Panc1 (cell line): ENCODE data around the gene CACNA2D4. TPM values are rescaled to one million over a fixed set of nuclear protein-coding genes. Genes with fewer than 3 reads are reported as not detected.

Experiments used
- ATAC-seq: fragments of 200-7000 bp; cut with Tn5 transposase; 2 replicates; pipeline ENCODE4 v1.9.1; 2020; ENCODE audit warnings: mild to moderate bottlenecking, moderate library complexity
- BruUV-seq: library from RNA; stranded (reverse); fragments of 400-500 nt; replicated peaks from 2 replicates; lab custom pipeline; 2021; lab: Mats Ljungman, UMichigan
- CTCF ChIA-PET: fragments of 300-600 bp; sonication (Branson Sonifier 250); formaldehyde crosslinking; loops from one replicate; lab custom pipeline; 2022; ENCODE audit warnings: antibody characterized with exemption; lab: Charles Lee
- POLR2A ChIA-PET: fragments of 300-600 bp; sonication (Branson Sonifier 250); formaldehyde crosslinking; loops from one replicate; lab custom pipeline; 2022; ENCODE audit warnings: antibody characterized with exemption; lab: Charles Lee
- DNase-seq: peaks from one replicate; pipeline ENCODE4 v3.0.0-alpha.2; 2010; ENCODE audit warnings: low read depth, low spot score
- H3K27ac ChIP-seq: 2 replicates; pipeline ENCODE4 v1.5.1; 2011; ENCODE audit warnings: mild to moderate bottlenecking, low read length, inconsistent platforms
- H3K27me3 ChIP-seq: fragments of 200-500 bp; sonication (Bioruptor generic); 2 replicates; pipeline ENCODE4 v1.6.0; 2014; ENCODE audit warnings: low read length, inconsistent platforms; ENCODE audit not compliant: control insufficient read depth, insufficient read depth
- H3K36me3 ChIP-seq: fragments of 200-500 bp; sonication (Bioruptor generic); 2 replicates; pipeline ENCODE4 v1.5.1; 2014; ENCODE audit warnings: inconsistent platforms, mild to moderate bottlenecking, low read length, moderate library complexity; ENCODE audit not compliant: control insufficient read depth, insufficient read depth
- H3K4me1 ChIP-seq: 2 replicates; pipeline ENCODE4 v1.5.1; 2011; ENCODE audit warnings: inconsistent platforms, mild to moderate bottlenecking, low read length, moderate library complexity; ENCODE audit not compliant: control insufficient read depth, insufficient read depth
- H3K4me3 ChIP-seq, 2 experiments: 2 replicates each; pipeline ENCODE4 v1.5.1; 2011 to 2012; ENCODE audit warnings: low read depth in 2 of 2, low read length in 2 of 2, mild to moderate bottlenecking in 2 of 2, inconsistent platforms in 1 of 2, moderate library complexity in 1 of 2
- H3K9me3 ChIP-seq: fragments of 200-500 bp; sonication (Bioruptor generic); 2 replicates; pipeline ENCODE4 v1.5.1; 2014; ENCODE audit warnings: low read depth, mild to moderate bottlenecking, inconsistent platforms, low read length, moderate library complexity; ENCODE audit not compliant: control insufficient read depth, insufficient read depth
- POLR2AphosphoS5 ChIP-seq: IDR thresholded peaks from 2 replicates; pipeline ENCODE4 v1.6.1; 2012; ENCODE audit warnings: mild to moderate bottlenecking, low read depth, low read length, moderate library complexity
- SIN3A ChIP-seq: IDR thresholded peaks from 2 replicates; pipeline ENCODE4 v1.6.1; 2012; ENCODE audit warnings: low read depth, mild to moderate bottlenecking, low read length, moderate library complexity, borderline replicate concordance; ENCODE audit not compliant: insufficient read depth
- TCF7L2 ChIP-seq: IDR thresholded peaks from 2 replicates; pipeline ENCODE4 v1.6.1; 2011; ENCODE audit warnings: mild to moderate bottlenecking, low read depth, low read length, inconsistent platforms
- in situ Hi-C: cut with HindIII; loops from 2 replicates; pipeline ENCODE4 v1.10.0; 2016; ENCODE audit warnings: low sequenced_read_pairs, low pct_unique_long_range_greater_than_20kb
- intact Hi-C: fragments of 100-400 bp; cut with micrococcal nuclease; formaldehyde crosslinking; loops from one replicate; pipeline ENCODE4 v1.10.0; 2022; ENCODE audit not compliant: unreplicated experiment
- total RNA-seq: library from RNA; stranded (reverse); gene quantifications from one replicate; pipeline ENCODE4 v1.2.1, GENCODE V29; 2021; ENCODE audit not compliant: unreplicated experiment
- TF ChIP-seq, protein P1 (sequence below): fragments of 450-650 bp; IDR thresholded peaks from 2 replicates; pipeline ENCODE4 v1.5.1; 2017; ENCODE audit warnings: mild to moderate bottlenecking
- TF ChIP-seq, protein P2 (sequence below), 2 experiments: IDR thresholded peaks; 2 replicates each; pipeline ENCODE4 v1.6.1; 2011 to 2012; ENCODE audit warnings: low read depth in 2 of 2, control low read depth in 1 of 2, low read length in 1 of 2, mild to moderate bottlenecking in 1 of 2, moderate library complexity in 1 of 2; ENCODE audit not compliant: insufficient read depth in 1 of 2

Gene CACNA2D4
- total RNA-seq, 1 experiment from 2014 or later, result 0.15 TPM

DNA sequence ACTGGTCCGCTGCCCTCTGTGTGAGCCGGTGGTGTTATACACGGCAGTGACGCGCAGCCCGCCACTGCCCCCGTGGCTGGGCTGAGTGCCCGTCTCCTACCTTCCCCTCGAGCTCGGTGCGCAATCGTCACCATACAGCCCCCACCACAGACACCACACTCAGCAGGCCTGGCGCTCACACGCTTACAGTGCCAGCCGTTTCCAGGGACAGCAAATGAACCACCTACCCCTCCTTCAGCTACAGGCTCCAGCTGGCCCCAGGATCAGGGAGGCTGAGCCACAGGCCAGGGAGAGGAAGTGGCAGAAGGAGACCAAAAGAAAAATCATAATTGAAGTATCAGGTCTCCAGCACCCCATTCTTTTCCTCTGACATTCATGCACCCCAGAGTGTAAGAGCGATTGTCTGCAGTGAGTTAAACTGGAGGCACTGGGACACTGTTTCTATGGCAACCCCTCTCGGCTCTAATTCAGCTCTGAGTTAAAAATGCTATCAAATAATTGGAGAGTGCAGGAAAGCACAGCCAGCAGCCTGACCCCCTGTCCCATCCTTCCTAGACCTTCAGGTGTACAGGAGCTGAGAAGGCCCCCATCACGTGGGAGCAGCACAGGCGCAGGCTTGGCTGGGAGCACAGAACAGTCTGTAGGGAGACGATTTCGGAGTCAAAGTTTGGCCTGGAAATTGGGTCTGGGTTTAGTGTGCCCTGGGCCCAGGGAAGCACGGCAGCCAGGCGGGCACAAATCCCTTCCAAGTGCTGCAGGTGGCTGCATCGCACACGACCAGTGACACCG lies 80.1 kb downstream of the CACNA2D4 start:
- in situ Hi-C loops, result no loop called here
- CTCF ChIA-PET, result no interaction called here
- intact Hi-C loops, result no loop called here
- POLR2A ChIA-PET, result no interaction called here
- ATAC-seq (peak; percentile 25; the same call in 1 of the 2 replicates), DNase-seq (no peak)
- Histone ChIP-seq H3K27me3 (no peaks in the 10 kb centered on the region), H3K9me3 (no peaks in the 10 kb centered on the region), H3K4me3 (no peak overlapping the region), H3K4me1 (peaks cover 4% of the 10 kb centered on the region; the same call in 1 of the 2 replicates), H3K36me3 (no peaks in the 10 kb centered on the region), H3K27ac (no peak overlapping the region)
- BruUV-seq, result no TSS peak
- no peak for TF ChIP-seq POLR2AphosphoS5
- TF ChIP-seq, protein P1, sequence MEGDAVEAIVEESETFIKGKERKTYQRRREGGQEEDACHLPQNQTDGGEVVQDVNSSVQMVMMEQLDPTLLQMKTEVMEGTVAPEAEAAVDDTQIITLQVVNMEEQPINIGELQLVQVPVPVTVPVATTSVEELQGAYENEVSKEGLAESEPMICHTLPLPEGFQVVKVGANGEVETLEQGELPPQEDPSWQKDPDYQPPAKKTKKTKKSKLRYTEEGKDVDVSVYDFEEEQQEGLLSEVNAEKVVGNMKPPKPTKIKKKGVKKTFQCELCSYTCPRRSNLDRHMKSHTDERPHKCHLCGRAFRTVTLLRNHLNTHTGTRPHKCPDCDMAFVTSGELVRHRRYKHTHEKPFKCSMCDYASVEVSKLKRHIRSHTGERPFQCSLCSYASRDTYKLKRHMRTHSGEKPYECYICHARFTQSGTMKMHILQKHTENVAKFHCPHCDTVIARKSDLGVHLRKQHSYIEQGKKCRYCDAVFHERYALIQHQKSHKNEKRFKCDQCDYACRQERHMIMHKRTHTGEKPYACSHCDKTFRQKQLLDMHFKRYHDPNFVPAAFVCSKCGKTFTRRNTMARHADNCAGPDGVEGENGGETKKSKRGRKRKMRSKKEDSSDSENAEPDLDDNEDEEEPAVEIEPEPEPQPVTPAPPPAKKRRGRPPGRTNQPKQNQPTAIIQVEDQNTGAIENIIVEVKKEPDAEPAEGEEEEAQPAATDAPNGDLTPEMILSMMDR, result no peak
- TF ChIP-seq SIN3A, result no peak
- TF ChIP-seq TCF7L2, result no peak
- TF ChIP-seq, protein P2, sequence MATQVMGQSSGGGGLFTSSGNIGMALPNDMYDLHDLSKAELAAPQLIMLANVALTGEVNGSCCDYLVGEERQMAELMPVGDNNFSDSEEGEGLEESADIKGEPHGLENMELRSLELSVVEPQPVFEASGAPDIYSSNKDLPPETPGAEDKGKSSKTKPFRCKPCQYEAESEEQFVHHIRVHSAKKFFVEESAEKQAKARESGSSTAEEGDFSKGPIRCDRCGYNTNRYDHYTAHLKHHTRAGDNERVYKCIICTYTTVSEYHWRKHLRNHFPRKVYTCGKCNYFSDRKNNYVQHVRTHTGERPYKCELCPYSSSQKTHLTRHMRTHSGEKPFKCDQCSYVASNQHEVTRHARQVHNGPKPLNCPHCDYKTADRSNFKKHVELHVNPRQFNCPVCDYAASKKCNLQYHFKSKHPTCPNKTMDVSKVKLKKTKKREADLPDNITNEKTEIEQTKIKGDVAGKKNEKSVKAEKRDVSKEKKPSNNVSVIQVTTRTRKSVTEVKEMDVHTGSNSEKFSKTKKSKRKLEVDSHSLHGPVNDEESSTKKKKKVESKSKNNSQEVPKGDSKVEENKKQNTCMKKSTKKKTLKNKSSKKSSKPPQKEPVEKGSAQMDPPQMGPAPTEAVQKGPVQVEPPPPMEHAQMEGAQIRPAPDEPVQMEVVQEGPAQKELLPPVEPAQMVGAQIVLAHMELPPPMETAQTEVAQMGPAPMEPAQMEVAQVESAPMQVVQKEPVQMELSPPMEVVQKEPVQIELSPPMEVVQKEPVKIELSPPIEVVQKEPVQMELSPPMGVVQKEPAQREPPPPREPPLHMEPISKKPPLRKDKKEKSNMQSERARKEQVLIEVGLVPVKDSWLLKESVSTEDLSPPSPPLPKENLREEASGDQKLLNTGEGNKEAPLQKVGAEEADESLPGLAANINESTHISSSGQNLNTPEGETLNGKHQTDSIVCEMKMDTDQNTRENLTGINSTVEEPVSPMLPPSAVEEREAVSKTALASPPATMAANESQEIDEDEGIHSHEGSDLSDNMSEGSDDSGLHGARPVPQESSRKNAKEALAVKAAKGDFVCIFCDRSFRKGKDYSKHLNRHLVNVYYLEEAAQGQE (IDR thresholded peaks at IDR 0.05; ENCODE audit: insufficient read depth in 1 of 2, low read depth in 2 of 2, low read length in 1 of 2), result no peak

DNA sequence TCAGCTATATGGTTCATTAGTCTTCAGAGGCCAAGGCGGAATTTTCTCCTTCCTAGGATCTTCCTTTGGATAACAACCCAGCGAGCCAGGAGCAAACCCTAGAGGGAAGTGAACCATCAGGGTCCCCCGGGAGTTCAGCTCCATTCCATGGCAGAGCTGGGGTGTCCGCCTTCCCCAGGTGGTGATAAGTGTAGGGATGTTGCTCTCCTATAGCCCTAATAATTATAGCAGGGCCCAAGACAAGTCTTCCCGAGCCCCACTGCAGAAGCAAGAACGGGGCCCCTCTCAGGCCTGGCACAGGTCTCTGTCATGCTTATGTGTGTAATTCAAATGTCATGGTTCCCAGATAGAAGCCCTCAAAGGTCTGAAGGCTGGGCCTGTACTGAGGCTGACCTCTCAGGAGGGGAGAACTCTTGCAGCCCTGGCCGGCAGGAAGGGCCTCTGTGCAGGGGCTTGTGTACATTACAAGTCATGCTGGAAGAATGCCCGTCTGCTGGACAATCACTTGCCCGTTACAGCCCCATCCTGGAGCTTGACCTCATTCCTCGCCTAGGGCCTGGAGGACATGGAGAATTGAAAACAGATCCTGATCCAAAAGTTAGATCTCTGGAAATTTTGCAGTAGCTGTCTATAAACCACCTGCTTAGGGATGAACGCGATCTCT lies 80.8 kb downstream of the CACNA2D4 start:
- TF ChIP-seq, protein P2 (IDR thresholded peaks at IDR 0.05; ENCODE audit: insufficient read depth in 1 of 2, low read depth in 2 of 2, low read length in 1 of 2), result no peak
- no peak for TF ChIP-seq SIN3A
- TF ChIP-seq, protein P1, result no peak
- TF ChIP-seq TCF7L2, result no peak
- no peak for TF ChIP-seq POLR2AphosphoS5
- Histone ChIP-seq H3K4me1 (peaks cover 4% of the 10 kb centered on the region; the same call in 1 of the 2 replicates), H3K9me3 (no peaks in the 10 kb centered on the region), H3K36me3 (no peaks in the 10 kb centered on the region), H3K27ac (no peak overlapping the region), H3K4me3 (no peak overlapping the region), H3K27me3 (no peaks in the 10 kb centered on the region)
- intact Hi-C loops, result no loop called here
- POLR2A ChIA-PET, result no interaction called here
- no TSS peak for BruUV-seq
- in situ Hi-C loops, result no loop called here
- ATAC-seq, result peak; percentile 84
- no peak for DNase-seq
- CTCF ChIA-PET, result interaction anchor here (0.5 kb wide), 1 partner anchor 325 kb away, joined by 6 read pairs; no protein-coding TSS in a partner anchor
